HG02763 (cell line): ENCODE data around the gene NEUROD1.

ENCODE experiments used
- ATAC-seq: cut with Tn5 transposase; IDR thresholded peaks from one replicate; pipeline ENCODE4 v1.9.1; 2021; ENCODE audit warnings: mild to moderate bottlenecking, moderate library complexity; ENCODE audit not compliant: unreplicated experiment

Gene NEUROD1

GRCh38 chr2:181643151-181643550, 37.2 kb downstream of the NEUROD1 start:
- no peak for ATAC-seq

GRCh38 chr2:181642086-181642485, 38.2 kb downstream of the NEUROD1 start:
- no peak for ATAC-seq

- no peak for ATAC-seq
These were observed 40.6 kb downstream of the NEUROD1 start for GRCh38 chr2:181639686-181640085.

- ATAC-seq: peak; percentile 87
These were observed 47.5 kb downstream of the NEUROD1 start for GRCh38 chr2:181632733-181633401.

GRCh38 chr2:181628590-181629585, 51.4 kb downstream of the NEUROD1 start:
- ATAC-seq: no peak

- no peak for ATAC-seq
These were observed 52.8 kb downstream of the NEUROD1 start for GRCh38 chr2:181627545-181627944.

- no peak for ATAC-seq
These were observed 53.6 kb downstream of the NEUROD1 start for GRCh38 chr2:181626671-181627070.
